ENCODE measurements around the gene ABHD17A.

DNA sequence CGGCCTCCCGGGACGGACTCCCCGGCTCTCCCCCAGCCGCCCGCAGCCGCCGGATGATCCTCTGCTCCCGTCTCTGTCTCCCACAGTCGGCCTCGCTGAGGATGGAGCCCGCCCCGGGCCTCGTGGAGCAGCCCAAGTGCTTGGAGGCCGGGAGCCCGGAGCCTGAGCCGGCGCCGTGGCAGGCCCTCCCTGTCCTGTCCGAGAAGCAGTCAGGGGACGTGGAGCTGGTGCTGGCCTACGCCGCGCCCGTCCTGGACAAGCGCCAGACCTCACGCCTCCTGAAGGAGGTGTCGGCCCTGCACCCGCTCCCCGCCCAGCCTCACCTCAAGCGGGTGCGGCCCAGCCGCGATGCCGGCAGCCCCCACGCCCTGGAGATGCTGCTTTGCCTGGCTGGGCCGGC is 26.7 kb upstream of the ABHD17A start:
- TF ChIP-seq, protein P1, sequence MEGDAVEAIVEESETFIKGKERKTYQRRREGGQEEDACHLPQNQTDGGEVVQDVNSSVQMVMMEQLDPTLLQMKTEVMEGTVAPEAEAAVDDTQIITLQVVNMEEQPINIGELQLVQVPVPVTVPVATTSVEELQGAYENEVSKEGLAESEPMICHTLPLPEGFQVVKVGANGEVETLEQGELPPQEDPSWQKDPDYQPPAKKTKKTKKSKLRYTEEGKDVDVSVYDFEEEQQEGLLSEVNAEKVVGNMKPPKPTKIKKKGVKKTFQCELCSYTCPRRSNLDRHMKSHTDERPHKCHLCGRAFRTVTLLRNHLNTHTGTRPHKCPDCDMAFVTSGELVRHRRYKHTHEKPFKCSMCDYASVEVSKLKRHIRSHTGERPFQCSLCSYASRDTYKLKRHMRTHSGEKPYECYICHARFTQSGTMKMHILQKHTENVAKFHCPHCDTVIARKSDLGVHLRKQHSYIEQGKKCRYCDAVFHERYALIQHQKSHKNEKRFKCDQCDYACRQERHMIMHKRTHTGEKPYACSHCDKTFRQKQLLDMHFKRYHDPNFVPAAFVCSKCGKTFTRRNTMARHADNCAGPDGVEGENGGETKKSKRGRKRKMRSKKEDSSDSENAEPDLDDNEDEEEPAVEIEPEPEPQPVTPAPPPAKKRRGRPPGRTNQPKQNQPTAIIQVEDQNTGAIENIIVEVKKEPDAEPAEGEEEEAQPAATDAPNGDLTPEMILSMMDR (IDR thresholded peaks at IDR 0.05): no peak
- TF ChIP-seq POLR2A (IDR thresholded peaks at IDR 0.05): no peak
